ENCODE data around the gene CCDC127.

DNA sequence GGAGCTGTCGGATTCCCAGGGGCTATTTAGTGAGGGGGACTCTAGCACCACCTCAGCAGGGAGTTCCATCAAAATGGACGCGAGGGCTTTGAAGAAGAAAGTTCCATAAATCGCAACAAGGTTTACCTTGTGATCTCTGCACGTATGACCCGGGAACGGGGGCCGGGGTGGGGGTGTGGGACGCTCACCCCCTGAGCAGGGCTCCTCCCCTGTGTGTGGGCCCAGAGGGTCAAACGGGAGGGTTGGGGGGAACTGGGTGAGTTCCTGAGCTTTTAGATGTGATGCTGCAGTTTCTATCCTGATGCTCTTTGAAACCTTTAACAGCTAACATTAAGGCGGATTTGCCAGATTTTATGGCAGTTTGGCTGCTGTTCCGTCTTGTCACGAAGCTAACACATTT lies 45.5 kb downstream of the CCDC127 start:
- TF ChIP-seq, protein P1, sequence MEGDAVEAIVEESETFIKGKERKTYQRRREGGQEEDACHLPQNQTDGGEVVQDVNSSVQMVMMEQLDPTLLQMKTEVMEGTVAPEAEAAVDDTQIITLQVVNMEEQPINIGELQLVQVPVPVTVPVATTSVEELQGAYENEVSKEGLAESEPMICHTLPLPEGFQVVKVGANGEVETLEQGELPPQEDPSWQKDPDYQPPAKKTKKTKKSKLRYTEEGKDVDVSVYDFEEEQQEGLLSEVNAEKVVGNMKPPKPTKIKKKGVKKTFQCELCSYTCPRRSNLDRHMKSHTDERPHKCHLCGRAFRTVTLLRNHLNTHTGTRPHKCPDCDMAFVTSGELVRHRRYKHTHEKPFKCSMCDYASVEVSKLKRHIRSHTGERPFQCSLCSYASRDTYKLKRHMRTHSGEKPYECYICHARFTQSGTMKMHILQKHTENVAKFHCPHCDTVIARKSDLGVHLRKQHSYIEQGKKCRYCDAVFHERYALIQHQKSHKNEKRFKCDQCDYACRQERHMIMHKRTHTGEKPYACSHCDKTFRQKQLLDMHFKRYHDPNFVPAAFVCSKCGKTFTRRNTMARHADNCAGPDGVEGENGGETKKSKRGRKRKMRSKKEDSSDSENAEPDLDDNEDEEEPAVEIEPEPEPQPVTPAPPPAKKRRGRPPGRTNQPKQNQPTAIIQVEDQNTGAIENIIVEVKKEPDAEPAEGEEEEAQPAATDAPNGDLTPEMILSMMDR (IDR thresholded peaks at IDR 0.05), result no peak
- TF ChIP-seq POLR2A (IDR thresholded peaks at IDR 0.05) (no peak), EP300 (IDR thresholded peaks at IDR 0.05) (no peak)
